HepG2 (cell line): ENCODE results near the gene C2orf42. TPM values are rescaled to one million over a fixed set of nuclear protein-coding genes. Genes with fewer than 3 reads are reported as not detected.

Source experiments
- ATAC-seq: fragments of 200-7000 bp; cut with Tn5 transposase; 3 replicates; pipeline ENCODE4 v1.9.1; 2020; ENCODE audit warnings: mild to moderate bottlenecking, moderate library complexity
- BruUV-seq: library from RNA; stranded (reverse); fragments of 400-500 nt; replicated peaks from 2 replicates; lab custom pipeline; 2021; lab: Mats Ljungman, UMichigan
- CTCF ChIA-PET: fragments of 300-600 bp; formaldehyde crosslinking; extraction: SDS; loops from one replicate; lab custom pipeline; 2021; ENCODE audit warnings: low total read pairs, inconsistent platforms, low intra/inter-chr PET ratio; lab: Yijun Ruan, JAX
- POLR2A ChIA-PET: fragments of 350-600 bp; sonication (Branson Sonifier 250); formaldehyde crosslinking; loops from one replicate; lab custom pipeline; 2020; ENCODE audit warnings: antibody characterized with exemption, inconsistent platforms; lab: Yijun Ruan, JAX
- DNase-seq: peaks from one replicate; pipeline ENCODE4 v3.0.0-alpha.2; 2015; ENCODE audit warnings: low spot score
- FAIRE-seq: peaks from 3 replicates; lab custom pipeline; 2011; peaks lifted over from hg19 to GRCh38; lab: Jason Lieb, UNC
- H2AFZ ChIP-seq: one replicate; pipeline ENCODE4 v1.6.1; 2011; ENCODE audit warnings: low read length, inconsistent platforms
- H3K27ac ChIP-seq: fragments of 300-600 bp; 3 replicates; pipeline ENCODE4 v1.8.0; 2011; ENCODE audit warnings: mixed run types, mild to moderate bottlenecking, mixed read lengths, low read length, inconsistent platforms; ENCODE audit not compliant: insufficient read depth; ENCODE audit errors: extremely low read length
- H3K27me3 ChIP-seq, 2 experiments: fragments of 200-600 bp in 1 of 2; 2 replicates in 1 of 2; 3 replicates in 1 of 2; pipeline versions ENCODE4 v1.6.0 to v1.8.0; 2011; ENCODE audit warnings: low read length in 2 of 2, mild to moderate bottlenecking in 2 of 2, moderate library complexity in 2 of 2, inconsistent platforms in 1 of 2; ENCODE audit not compliant: insufficient read depth in 2 of 2, control insufficient read depth in 1 of 2
- H3K36me3 ChIP-seq, 2 experiments: fragments of 200-600 bp in 1 of 2; replicated peaks in 1 of 2; 2 replicates in 1 of 2; 3 replicates in 1 of 2; pipeline versions ENCODE4 v1.5.1 to v1.8.0; 2011; ENCODE audit warnings: low read length in 2 of 2, inconsistent platforms in 1 of 2; ENCODE audit not compliant: insufficient read depth in 2 of 2, control insufficient read depth in 1 of 2
- H3K4me1 ChIP-seq: 2 replicates; pipeline ENCODE4 v1.5.1; 2012; ENCODE audit warnings: low read length, inconsistent platforms; ENCODE audit not compliant: insufficient read depth
- H3K4me2 ChIP-seq: 2 replicates; pipeline ENCODE4 v1.6.0; 2011; ENCODE audit warnings: low read depth, low read length, inconsistent platforms
- H3K4me3 ChIP-seq, 3 experiments: fragments of 200-600 bp in 1 of 3; sonication (generic), shearing (Covaris generic) in 1 of 3; replicated peaks in 1 of 3; 2 replicates each; pipeline ENCODE4 v1.5.1; 2011 to 2016; ENCODE audit warnings: low read length in 3 of 3, inconsistent platforms in 2 of 3, low read depth in 2 of 3, mild to moderate bottlenecking in 2 of 3, control low read depth in 1 of 3, mixed read lengths in 1 of 3; ENCODE audit not compliant: insufficient read depth in 1 of 3
- H3K79me2 ChIP-seq: one replicate; pipeline ENCODE4 v1.6.1; 2011; ENCODE audit warnings: low read length, inconsistent platforms; ENCODE audit not compliant: insufficient read depth
- H3K9ac ChIP-seq: 2 replicates; pipeline ENCODE4 v1.6.0; 2011; ENCODE audit warnings: mild to moderate bottlenecking, low read depth, low read length, inconsistent platforms; ENCODE audit not compliant: insufficient read depth
- H3K9me3 ChIP-seq: 2 replicates; pipeline ENCODE4 v1.5.1; 2012; ENCODE audit warnings: mild to moderate bottlenecking, low read length
- H4K20me1 ChIP-seq: 2 replicates; pipeline ENCODE4 v1.6.0; 2011; ENCODE audit warnings: inconsistent platforms, mild to moderate bottlenecking, low read length, moderate library complexity; ENCODE audit not compliant: insufficient read depth
- CHD2 ChIP-seq: IDR thresholded peaks from 2 replicates; pipeline ENCODE4 v1.6.1; 2011; ENCODE audit warnings: low read depth, low read length, improper control_type of control experiment
- GLMP ChIP-seq: sonication (generic); formaldehyde crosslinking; IDR thresholded peaks from 2 replicates; pipeline ENCODE4 v1.9.0; 2021; ENCODE audit warnings: missing genetic modification reagents, mild to moderate bottlenecking, borderline replicate concordance
- HDAC2 ChIP-seq: sonication (generic); formaldehyde crosslinking; IDR thresholded peaks from 2 replicates; pipeline ENCODE4 v1.4.0; 2020; ENCODE audit warnings: missing genetic modification reagents
- KDM6A ChIP-seq: IDR thresholded peaks from 2 replicates; pipeline ENCODE4 v1.6.1; 2016; ENCODE audit warnings: low read depth
- KMT2A ChIP-seq: sonication (generic); formaldehyde crosslinking; IDR thresholded peaks from 2 replicates; pipeline ENCODE4 v1.4.0; 2020; ENCODE audit warnings: missing genetic modification reagents
- SNAPC4 ChIP-seq: sonication (generic); formaldehyde crosslinking; IDR thresholded peaks from 2 replicates; pipeline ENCODE4 v1.4.0; 2020; ENCODE audit warnings: mild to moderate bottlenecking, missing genetic modification reagents
- TAF15 ChIP-seq: fragments of 200-400 bp; formaldehyde crosslinking; IDR thresholded peaks from one replicate; pipeline ENCODE4 v1.6.1; 2018; ENCODE audit warnings: mild to moderate bottlenecking, low read depth, low read length; ENCODE audit not compliant: poor library complexity, severe bottlenecking
- ZBTB10 ChIP-seq: sonication (generic); formaldehyde crosslinking; IDR thresholded peaks from 2 replicates; pipeline ENCODE4 v1.4.0; 2020; ENCODE audit warnings: missing genetic modification reagents, borderline replicate concordance
- ZBTB43 ChIP-seq: sonication (generic); formaldehyde crosslinking; conservative IDR thresholded peaks from 2 replicates; pipeline ENCODE4 v1.4.0; 2020; ENCODE audit warnings: missing genetic modification reagents
- ZMYM2 ChIP-seq: sonication (generic); formaldehyde crosslinking; IDR thresholded peaks from 2 replicates; pipeline ENCODE4 v1.8.0; 2022; ENCODE audit warnings: mild to moderate bottlenecking, missing genetic modification reagents
- ZNF207 ChIP-seq: fragments of 450-650 bp; IDR thresholded peaks from 2 replicates; pipeline ENCODE4 v1.6.1; 2016; ENCODE audit warnings: antibody characterized with exemption, borderline replicate concordance
- ZNF235 ChIP-seq: sonication (generic); formaldehyde crosslinking; IDR thresholded peaks from 2 replicates; pipeline ENCODE4 v1.8.1; 2023; ENCODE audit warnings: mild to moderate bottlenecking, missing genetic modification reagents, borderline replicate concordance
- ZNF367 ChIP-seq: sonication (generic); formaldehyde crosslinking; IDR thresholded peaks from 2 replicates; pipeline ENCODE4 v1.4.0; 2020; ENCODE audit warnings: missing genetic modification reagents, borderline replicate concordance
- ZNF784 ChIP-seq: sonication (generic); formaldehyde crosslinking; IDR thresholded peaks from 2 replicates; pipeline ENCODE4 v1.5.1; 2020; ENCODE audit warnings: missing genetic modification reagents, mild to moderate bottlenecking, borderline replicate concordance
- WGBS: methylation state at CpG from one replicate; pipeline ENCODE4 v1.1.6; 2017; ENCODE audit warnings: low lambda C conversion rate; 5-methylcytosine and 5-hydroxymethylcytosine counted together
- in situ Hi-C: cut with HindIII; loops from 2 replicates; pipeline ENCODE4 v1.10.0; 2017; ENCODE audit warnings: low pct_unique_long_range_greater_than_20kb; ENCODE audit not compliant: extremely low pct_ligation_motif_present
- intact Hi-C: fragments of 100-400 bp; cut with micrococcal nuclease; formaldehyde crosslinking; loops from one replicate; pipeline ENCODE4 v1.10.0; 2022; ENCODE audit not compliant: unreplicated experiment
- polyA plus RNA-seq, 8 experiments: library from polyadenylated mRNA; depleted of rRNA in 3 of 8; stranded (reverse) in 7 of 8; unstranded in 1 of 8; fragments of >200 nt; fragmentation: Illumina TruSeq in 4 of 8; extraction: Trizol in 4 of 8; gene quantifications; 2 replicates each; pipeline versions ENCODE4 v1.2.1 to v1.2.3, GENCODE V29; 2011 to 2016; ENCODE audit warnings: low read depth in 4 of 8, missing spikeins in 1 of 8, mixed read lengths in 1 of 8; ENCODE audit not compliant: insufficient read depth in 1 of 8
- total RNA-seq, 5 experiments: library from RNA; depleted of rRNA; stranded (reverse); fragments of >200 nt; fragmentation: Illumina TruSeq; extraction: Trizol; gene quantifications; 2 replicates each; pipeline ENCODE4 v1.2.3, GENCODE V29; 2016; ENCODE audit warnings: low read depth in 1 of 5

C2orf42 gene
- total and polyA plus RNA-seq, 2 of the 13 experiments (the other 11 are each of a cell fraction or from before 2014, with no cell fraction given), result 9.3 to 9.9 TPM

- no TSS peak for BruUV-seq
- H3K36me3 ChIP-seq, result no peaks in the 10 kb centered on the region
- H3K27me3 ChIP-seq, result no peaks in the 10 kb centered on the region
- H4K20me1 ChIP-seq, result no peaks in the 10 kb centered on the region
- ChIA-PET POLR2A (interaction anchor here (1.2 to 4.2 kb wide), 3 partner anchors 10 to 18 kb away, joined by 3 to 42 read pairs (median 32); no protein-coding TSS in a partner anchor), CTCF (no interaction called here)
- in situ Hi-C loops (no loop called here), intact Hi-C loops (loop anchor here (1.0 kb wide), 1 partner anchor 10 kb away; no protein-coding TSS in a partner anchor)
- peaks cover 57% of the 10 kb centered on the region for H3K4me1 ChIP-seq
- ATAC-seq, result no peak
- no peak overlapping the region for H3K4me2 ChIP-seq
- WGBS, result 94% methylated on average over 4 of the region's 4 CpGs
- H2AFZ ChIP-seq, result no peak overlapping the region
- no peaks in the 10 kb centered on the region for H3K79me2 ChIP-seq
- DNase-seq, result no peak
- no peak overlapping the region for H3K27ac ChIP-seq
- FAIRE-seq, result no peak
- H3K9ac ChIP-seq, result no peak overlapping the region
- no peak overlapping the region for H3K4me3 ChIP-seq
- H3K9me3 ChIP-seq, result no peaks in the 10 kb centered on the region
- TF ChIP-seq ZMYM2 (no peak), HDAC2 (CRISPR knock-in tag) (no peak), ZNF207 (no peak), ZBTB43 (no peak), ZNF367 (CRISPR knock-in tag) (no peak), KDM6A (CRISPR knock-in tag) (no peak), GLMP (CRISPR knock-in tag) (no peak), TAF15 (no peak), CHD2 (no peak), ZNF784 (no peak), SNAPC4 (CRISPR knock-in tag) (no peak), KMT2A (CRISPR knock-in tag) (no peak), ZNF235 (no peak), ZBTB10 (CRISPR knock-in tag) (no peak)
Observed at GRCh38 chr2:70122470-70122869, 68.3 kb downstream of the C2orf42 start.
